HG02798 (cell line): Measurements from ENCODE around the gene CACNG8.

ENCODE experiments used
- ATAC-seq: cut with Tn5 transposase; IDR thresholded peaks from one replicate; pipeline ENCODE4 v1.9.1; 2021; ENCODE audit warnings: mild to moderate bottlenecking; ENCODE audit not compliant: unreplicated experiment, poor library complexity

The CACNG8 gene

GRCh38 chr19:53991224-53992113 lies 28.7 kb downstream of the CACNG8 start, which contains the start of gene CACNG6:
Gene CACNG6 (plus strand): TSS chr19:53991637. CDS start chr19:53992878, 1,241 bp downstream.
- ATAC-seq = no peak

- no peak for ATAC-seq
Observed at GRCh38 chr19:53992211-53992610, 29.5 kb downstream of the CACNG8 start.

GRCh38 chr19:53992815-53993214 lies 30.1 kb downstream of the CACNG8 start:
- ATAC-seq = no peak

GRCh38 chr19:53993448-53993847 lies 30.7 kb downstream of the CACNG8 start:
- ATAC-seq = no peak

- ATAC-seq = no peak
Observed at GRCh38 chr19:53994811-53995210, 32.1 kb downstream of the CACNG8 start.

- no peak for ATAC-seq
Observed at GRCh38 chr19:53998223-53998622, 35.5 kb downstream of the CACNG8 start.

- no peak for ATAC-seq
Observed at GRCh38 chr19:53999694-54000093, 37.0 kb downstream of the CACNG8 start.

GRCh38 chr19:54001496-54001895 lies 38.8 kb downstream of the CACNG8 start:
- ATAC-seq = no peak

- ATAC-seq = no peak
Observed at GRCh38 chr19:54002495-54003315, 40.0 kb downstream of the CACNG8 start.

- ATAC-seq = no peak
Observed at GRCh38 chr19:54009440-54009839, 46.7 kb downstream of the CACNG8 start.

GRCh38 chr19:54010474-54010873 lies 47.7 kb downstream of the CACNG8 start:
- no peak for ATAC-seq

- ATAC-seq = no peak
Observed at GRCh38 chr19:54011507-54012211, 48.9 kb downstream of the CACNG8 start.

- ATAC-seq = no peak
Observed at GRCh38 chr19:54013866-54014265, 51.1 kb downstream of the CACNG8 start.

GRCh38 chr19:54014920-54015560 lies 52.3 kb downstream of the CACNG8 start:
- ATAC-seq = no peak

GRCh38 chr19:54017261-54017660 lies 54.5 kb downstream of the CACNG8 start:
- ATAC-seq = no peak

- ATAC-seq = no peak
Observed at GRCh38 chr19:54021363-54021762, 58.6 kb downstream of the CACNG8 start.

GRCh38 chr19:54021932-54022331 lies 59.2 kb downstream of the CACNG8 start:
- ATAC-seq = no peak

GRCh38 chr19:54023191-54023590 lies 60.5 kb downstream of the CACNG8 start:
- ATAC-seq = no peak

GRCh38 chr19:54024660-54025059 lies 61.9 kb downstream of the CACNG8 start:
- ATAC-seq = no peak

GRCh38 chr19:54026656-54027055 lies 63.9 kb downstream of the CACNG8 start:
- no peak for ATAC-seq
